ENCODE results near the gene KCTD15.

DNA sequence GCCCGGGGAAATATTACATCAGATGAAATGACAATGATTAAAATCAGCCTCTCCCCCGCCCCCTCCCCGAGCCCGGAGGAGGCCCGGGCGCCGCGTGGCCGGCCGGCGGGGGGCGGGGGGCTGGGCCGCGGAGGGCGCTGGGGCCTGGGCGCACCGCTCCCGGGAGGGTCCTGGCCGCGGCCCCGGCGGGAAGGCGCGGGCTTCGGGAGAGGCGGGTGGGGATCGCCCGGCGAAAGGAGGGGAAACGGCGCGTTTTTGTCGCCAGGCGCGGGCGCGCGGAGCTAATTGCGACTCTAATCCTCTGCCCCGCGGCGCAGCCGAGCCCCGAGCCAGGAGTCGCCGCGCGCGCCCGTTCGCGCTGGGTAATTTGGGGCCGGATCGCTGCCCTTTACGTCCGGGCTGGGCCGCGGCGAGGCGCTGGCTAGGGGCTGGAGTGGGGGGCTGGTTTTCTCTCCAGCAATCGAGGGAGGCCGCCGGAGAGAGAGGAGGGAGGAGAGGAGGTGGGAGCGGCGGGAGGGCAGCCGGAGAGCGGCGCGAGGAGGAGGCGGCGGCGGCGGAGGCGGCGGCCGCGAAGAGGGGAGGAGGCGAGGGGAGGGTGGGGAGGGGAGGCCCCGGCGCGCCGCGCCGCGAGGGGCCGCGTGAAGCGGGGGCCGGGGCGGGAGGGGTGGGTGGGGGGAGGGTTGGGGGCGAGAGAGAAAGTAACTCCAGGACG, at the start of gene KCTD15:
- TF ChIP-seq EZH2 (IDR thresholded peaks at IDR 0.05; ENCODE audit: borderline replicate concordance, low read length): no peak
- TF ChIP-seq, protein P1, sequence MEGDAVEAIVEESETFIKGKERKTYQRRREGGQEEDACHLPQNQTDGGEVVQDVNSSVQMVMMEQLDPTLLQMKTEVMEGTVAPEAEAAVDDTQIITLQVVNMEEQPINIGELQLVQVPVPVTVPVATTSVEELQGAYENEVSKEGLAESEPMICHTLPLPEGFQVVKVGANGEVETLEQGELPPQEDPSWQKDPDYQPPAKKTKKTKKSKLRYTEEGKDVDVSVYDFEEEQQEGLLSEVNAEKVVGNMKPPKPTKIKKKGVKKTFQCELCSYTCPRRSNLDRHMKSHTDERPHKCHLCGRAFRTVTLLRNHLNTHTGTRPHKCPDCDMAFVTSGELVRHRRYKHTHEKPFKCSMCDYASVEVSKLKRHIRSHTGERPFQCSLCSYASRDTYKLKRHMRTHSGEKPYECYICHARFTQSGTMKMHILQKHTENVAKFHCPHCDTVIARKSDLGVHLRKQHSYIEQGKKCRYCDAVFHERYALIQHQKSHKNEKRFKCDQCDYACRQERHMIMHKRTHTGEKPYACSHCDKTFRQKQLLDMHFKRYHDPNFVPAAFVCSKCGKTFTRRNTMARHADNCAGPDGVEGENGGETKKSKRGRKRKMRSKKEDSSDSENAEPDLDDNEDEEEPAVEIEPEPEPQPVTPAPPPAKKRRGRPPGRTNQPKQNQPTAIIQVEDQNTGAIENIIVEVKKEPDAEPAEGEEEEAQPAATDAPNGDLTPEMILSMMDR (IDR thresholded peaks at IDR 0.05; ENCODE audit: low read length): no peak
